SK-N-SH (cell line): ENCODE results near the gene PLD3. TPM values are rescaled to one million over a fixed set of nuclear protein-coding genes. Genes with fewer than 3 reads are reported as not detected.

ENCODE experiments used
- CTCF ChIA-PET: fragments of 300-600, 350-600 bp; formaldehyde crosslinking; extraction: SDS; loops from one replicate; lab custom pipeline; 2021; lab: Yijun Ruan, JAX
- POLR2A ChIA-PET: fragments of 350-600 bp; sonication (Branson Sonifier 250); formaldehyde crosslinking; extraction: SDS; loops from one replicate; lab custom pipeline; 2020; ENCODE audit warnings: antibody characterized with exemption, inconsistent platforms; lab: Yijun Ruan, JAX
- DNase-seq: peaks from one replicate; pipeline ENCODE4 v3.0.0; 2012
- H2AFZ ChIP-seq: fragments of 200-600 bp; sonication (generic); 2 replicates; pipeline ENCODE4 v1.8.1; 2016; ENCODE audit warnings: antibody characterized with exemption, mild to moderate bottlenecking, low read depth
- H3F3A ChIP-seq: fragments of 200-600 bp; sonication (generic); replicated peaks from 2 replicates; pipeline ENCODE3; 2016; ENCODE audit warnings: antibody characterized with exemption, mild to moderate bottlenecking; ENCODE audit not compliant: insufficient read depth
- H3K27ac ChIP-seq, 2 experiments: fragments of 200-500 bp in 1 of 2; fragments of 200-600 bp in 1 of 2; sonication (Bioruptor generic) in 1 of 2; sonication (generic), shearing (Covaris generic) in 1 of 2; 2 replicates each; pipeline versions ENCODE4 v1.5.1 to v1.6.1; 2014 to 2016; ENCODE audit warnings: low read depth in 2 of 2, inconsistent platforms in 1 of 2, low read length in 1 of 2, mild to moderate bottlenecking in 1 of 2, mixed read lengths in 1 of 2
- H3K27me3 ChIP-seq: fragments of 200-600 bp; sonication (generic), shearing (Covaris generic); 2 replicates; pipeline ENCODE4 v1.6.1; 2016; ENCODE audit warnings: mixed run types; ENCODE audit not compliant: insufficient read depth
- H3K36me3 ChIP-seq, 2 experiments: fragments of 200-500 bp in 1 of 2; fragments of 200-600 bp in 1 of 2; sonication (Bioruptor generic) in 1 of 2; sonication (generic) in 1 of 2; replicated peaks in 1 of 2; 2 replicates each; pipeline versions ENCODE3 to v1.5.1; 2014 to 2016; ENCODE audit warnings: low read length in 1 of 2, mild to moderate bottlenecking in 1 of 2; ENCODE audit not compliant: insufficient read depth in 2 of 2, control insufficient read depth in 1 of 2
- H3K4me1 ChIP-seq, 2 experiments: fragments of 200-500 bp in 1 of 2; fragments of 200-600 bp in 1 of 2; sonication (Bioruptor generic) in 1 of 2; sonication (generic), shearing (Covaris generic) in 1 of 2; 2 replicates each; pipeline versions ENCODE4 v1.5.1 to v1.6.1; 2014 to 2016; ENCODE audit warnings: low read depth in 1 of 2, low read length in 1 of 2, mixed run types in 1 of 2; ENCODE audit not compliant: insufficient read depth in 2 of 2, control insufficient read depth in 1 of 2
- H3K4me2 ChIP-seq: fragments of 200-600 bp; sonication (generic), shearing (Covaris generic); 2 replicates; pipeline ENCODE4 v1.6.1; 2017; ENCODE audit warnings: mixed run types
- H3K4me3 ChIP-seq, 2 experiments: fragments of 200-500 bp in 1 of 2; fragments of 200-600 bp in 1 of 2; sonication (Bioruptor generic) in 1 of 2; sonication (generic), shearing (Covaris generic) in 1 of 2; 2 replicates each; pipeline versions ENCODE4 v1.5.1 to v1.8.1; 2014 to 2016; ENCODE audit warnings: low read depth in 2 of 2, inconsistent platforms in 1 of 2, low read length in 1 of 2, mild to moderate bottlenecking in 1 of 2, mixed read lengths in 1 of 2, moderate library complexity in 1 of 2
- H3K79me2 ChIP-seq: fragments of 200-600 bp; sonication (generic); 2 replicates; pipeline ENCODE4 v1.8.1; 2017; ENCODE audit warnings: mild to moderate bottlenecking; ENCODE audit not compliant: insufficient read depth
- H3K9ac ChIP-seq: fragments of 200-600 bp; sonication (generic); 2 replicates; pipeline ENCODE4 v1.6.1; 2017; ENCODE audit warnings: mixed run types
- H3K9me2 ChIP-seq: fragments of 200-600 bp; sonication (generic); 2 replicates; pipeline ENCODE4 v1.6.1; 2017; ENCODE audit warnings: mixed run types
- H3K9me3 ChIP-seq: fragments of 200-600 bp; sonication (generic); 2 replicates; pipeline ENCODE4 v1.6.1; 2017; ENCODE audit warnings: mixed run types, mild to moderate bottlenecking, moderate library complexity
- H4K20me1 ChIP-seq: fragments of 200-600 bp; sonication (generic); 2 replicates; pipeline ENCODE4 v1.6.1; 2017; ENCODE audit warnings: mild to moderate bottlenecking, mixed run types; ENCODE audit not compliant: insufficient read depth
- CHD2 ChIP-seq: fragments of 150-350 bp; IDR thresholded peaks from 2 replicates; pipeline ENCODE4 v1.6.1; 2018; ENCODE audit warnings: low read length; ENCODE audit not compliant: partially characterized antibody
- CTCF ChIP-seq: fragments of 200-600 bp; sonication (generic); IDR thresholded peaks from 2 replicates; pipeline ENCODE4 v1.6.1; 2017; ENCODE audit warnings: antibody characterized with exemption, mild to moderate bottlenecking, moderate library complexity
- FOXJ3 ChIP-seq: sonication (generic); formaldehyde crosslinking; IDR thresholded peaks from 2 replicates; pipeline ENCODE4 v1.5.1; 2020; ENCODE audit warnings: mild to moderate bottlenecking, missing genetic modification reagents
- IRF3 ChIP-seq: fragments of 150-350 bp; IDR thresholded peaks from 2 replicates; pipeline ENCODE4 v1.6.1; 2016; ENCODE audit warnings: mild to moderate bottlenecking, low read depth, low read length
- MAX ChIP-seq: IDR thresholded peaks from 2 replicates; pipeline ENCODE4 v1.4.0; 2012; ENCODE audit warnings: low read depth
- MEF2A ChIP-seq: IDR thresholded peaks from 2 replicates; pipeline ENCODE4 v1.4.0; 2012; ENCODE audit warnings: low read depth, borderline replicate concordance
- MXI1 ChIP-seq: IDR thresholded peaks from 2 replicates; pipeline ENCODE4 v1.6.1; 2012; ENCODE audit warnings: mild to moderate bottlenecking, low read depth, low read length, improper control_type of control experiment
- NFIC ChIP-seq: IDR thresholded peaks from 2 replicates; pipeline ENCODE4 v1.4.0; 2012; ENCODE audit warnings: borderline replicate concordance
- SMC3 ChIP-seq: IDR thresholded peaks from 2 replicates; pipeline ENCODE4 v1.6.1; 2012; ENCODE audit warnings: low read depth, low read length, improper control_type of control experiment
- YY1 ChIP-seq: IDR thresholded peaks from 2 replicates; pipeline ENCODE4 v1.4.0; 2012; ENCODE audit warnings: low read depth, mild to moderate bottlenecking
- WGBS: methylation state at CpG from one replicate; pipeline ENCODE4 v1.1.6; 2017; ENCODE audit warnings: low lambda C conversion rate; 5-methylcytosine and 5-hydroxymethylcytosine counted together
- polyA plus RNA-seq, 3 experiments: library from polyadenylated mRNA; depleted of rRNA; stranded (reverse); fragments of >200 nt; gene quantifications; 2 replicates each; pipeline ENCODE4 v1.2.3, GENCODE V29; 2012

The PLD3 gene
- polyA plus RNA-seq, 1 of the 3 experiments (the other 2 are of a cell fraction): 511 TPM

- H3K27ac ChIP-seq: no peak overlapping the region
- H3K9me2 ChIP-seq: no peaks in the 10 kb centered on the region
- no peak overlapping the region for H3K9ac ChIP-seq
- CTCF ChIA-PET: interaction anchor here (0.9 to 1.5 kb wide), 2 partner anchors 50 to 66 kb away, joined by 3 to 4 read pairs; no protein-coding TSS in a partner anchor
- 91% methylated on average over 4 of the region's 7 CpGs for WGBS
- no peaks in the 10 kb centered on the region for H4K20me1 ChIP-seq
- no peak overlapping the region for H3K4me2 ChIP-seq
- peak; percentile 10 for DNase-seq
- peaks cover 5% of the 10 kb centered on the region; the same call in 1 of the 2 replicates for H3K79me2 ChIP-seq
- TF ChIP-seq IRF3: no peak
- TF ChIP-seq MEF2A: no peak
- TF ChIP-seq FOXJ3: no peak
- no peak for TF ChIP-seq NFIC
- TF ChIP-seq MAX: no peak
- no peak for TF ChIP-seq CTCF
- no peak for TF ChIP-seq YY1
- TF ChIP-seq CHD2: no peak
- TF ChIP-seq, all 33 proteins: peak for 0
- H3K4me3 ChIP-seq: no peak overlapping the region
- H3F3A ChIP-seq: no peaks in the 10 kb centered on the region
- H3K9me3 ChIP-seq: no peaks in the 10 kb centered on the region
- no peaks in the 10 kb centered on the region for H3K27me3 ChIP-seq
- peaks cover 17 to 25% of the 10 kb centered on the region in 2 experiments for H3K36me3 ChIP-seq
- peaks cover 0 to 8% of the 10 kb centered on the region in 2 experiments; a peak in 1 of 4 replicates for H3K4me1 ChIP-seq
- POLR2A ChIA-PET: interaction anchor here (0.7 kb wide), 1 partner anchor 9 kb away, joined by 4 read pairs; no protein-coding TSS in a partner anchor
- H2AFZ ChIP-seq: no peak overlapping the region
These were observed 22.7 kb downstream of the PLD3 start for GRCh38 chr19:40370997-40371801.

- H3K27ac ChIP-seq: no peak overlapping the region
- H3K9me3 ChIP-seq: no peaks in the 10 kb centered on the region
- H3K4me2 ChIP-seq: no peak overlapping the region
- H3K9ac ChIP-seq: no peak overlapping the region
- H3K36me3 ChIP-seq: peaks cover 22 to 25% of the 10 kb centered on the region in 2 experiments
- no peaks in the 10 kb centered on the region for H3K9me2 ChIP-seq
- DNase-seq: no peak
- no peaks in the 10 kb centered on the region for H3K79me2 ChIP-seq
- H3K27me3 ChIP-seq: no peaks in the 10 kb centered on the region
- CTCF ChIA-PET: interaction anchor here (0.9 kb wide), 1 partner anchor 49 kb away, joined by 4 read pairs; no protein-coding TSS in a partner anchor
- H3K4me3 ChIP-seq: no peak overlapping the region
- WGBS: 100% methylated on average over 4 of the region's 5 CpGs
- no peak overlapping the region for H2AFZ ChIP-seq
- no peaks in the 10 kb centered on the region for H3F3A ChIP-seq
- TF ChIP-seq SMC3 (no peak), MXI1 (no peak), NFIC (no peak)
- POLR2A ChIA-PET: interaction anchor here (0.7 kb wide), 1 partner anchor 8 kb away, joined by 4 read pairs; no protein-coding TSS in a partner anchor
- H3K4me1 ChIP-seq: peaks cover 0 to 3% of the 10 kb centered on the region in 2 experiments; a peak in 1 of 4 replicates
- no peaks in the 10 kb centered on the region for H4K20me1 ChIP-seq
These were observed 23.3 kb downstream of the PLD3 start for GRCh38 chr19:40371802-40372122.
